CD4-positive, alpha-beta T cell (primary cell): ENCODE results near the gene XBP1. TPM values are rescaled to one million over a fixed set of nuclear protein-coding genes. Genes with fewer than 3 reads are reported as not detected.

Experiments used
- ATAC-seq: fragments of 200-7000 bp; cut with Tn5 transposase; one replicate; pipeline ENCODE4 v1.10.0; 2022; ENCODE audit warnings: mild to moderate bottlenecking; ENCODE audit not compliant: poor library complexity
- CTCF ChIA-PET: fragments of 350-600 bp; sonication (Branson Sonifier 250); formaldehyde crosslinking; loops from one replicate; lab custom pipeline; 2021; ENCODE audit warnings: antibody characterized with exemption, inconsistent platforms; lab: Charles Lee
- POLR2A ChIA-PET: fragments of 350-600 bp; sonication (Branson Sonifier 250); formaldehyde crosslinking; loops from one replicate; lab custom pipeline; 2021; ENCODE audit warnings: antibody characterized with exemption, inconsistent platforms; lab: Charles Lee
- DNase-seq, 14 experiments: peaks; one replicate each; pipeline ENCODE4 v3.0.0-alpha.2; 2013 to 2020; ENCODE audit warnings: mixed read lengths in 2 of 14
- H3K27ac ChIP-seq, 2 donors: one replicate each; pipeline versions ENCODE4 v1.5.1 to v1.7.0; 2013; ENCODE audit warnings: low read length in 2 of 2, low read depth in 1 of 2, mild to moderate bottlenecking in 1 of 2
- H3K27me3 ChIP-seq, 2 experiments: 1 replicate in 1 of 2; 2 replicates in 1 of 2; pipeline versions ENCODE4 v1.6.1 to v1.7.0; 2013; ENCODE audit warnings: low read length in 2 of 2, control low read depth in 1 of 2, mild to moderate bottlenecking in 1 of 2, moderate library complexity in 1 of 2; ENCODE audit not compliant: insufficient read depth in 2 of 2, control insufficient read depth in 1 of 2
- H3K36me3 ChIP-seq: one replicate; pipeline ENCODE4 v1.6.1; 2013; ENCODE audit warnings: low read length, control low read depth; ENCODE audit not compliant: insufficient read depth
- H3K4me1 ChIP-seq: one replicate; pipeline ENCODE4 v1.6.1; 2013; ENCODE audit warnings: low read length, control low read depth; ENCODE audit not compliant: insufficient read depth
- H3K4me3 ChIP-seq: one replicate; pipeline ENCODE4 v1.5.1; 2013; ENCODE audit warnings: mild to moderate bottlenecking, low read length, moderate library complexity
- H3K9me3 ChIP-seq, 2 experiments: 1 replicate in 1 of 2; 2 replicates in 1 of 2; pipeline versions ENCODE4 v1.6.1 to v1.7.0; 2013; ENCODE audit warnings: low read length in 2 of 2, mild to moderate bottlenecking in 2 of 2, control low read depth in 1 of 2, moderate library complexity in 1 of 2; ENCODE audit not compliant: control insufficient read depth in 1 of 2, insufficient read depth in 1 of 2
- H3K27ac Mint-ChIP-seq: one replicate; pipeline ENCODE4 v1.8.0; 2020; ENCODE audit warnings: mixed read lengths
- H3K27me3 Mint-ChIP-seq: one replicate; pipeline ENCODE4 v1.8.0; 2021; ENCODE audit warnings: mixed read lengths
- H3K36me3 Mint-ChIP-seq: one replicate; pipeline ENCODE4 v1.8.0; 2021; ENCODE audit warnings: low read depth, mixed read lengths
- H3K4me1 Mint-ChIP-seq: one replicate; pipeline ENCODE4 v1.8.0; 2021; ENCODE audit warnings: low read depth, mixed read lengths
- H3K4me3 Mint-ChIP-seq: one replicate; pipeline ENCODE4 v1.8.0; 2020; ENCODE audit warnings: mild to moderate bottlenecking, mixed read lengths
- H3K9me3 Mint-ChIP-seq: one replicate; pipeline ENCODE4 v1.8.0; 2020; ENCODE audit warnings: mixed read lengths
- CTCF ChIP-seq: fragments of 200-600 bp; IDR thresholded peaks from one replicate; pipeline ENCODE4 v1.8.0; 2022; ENCODE audit warnings: antibody characterized with exemption, mild to moderate bottlenecking
- intact Hi-C, 2 experiments: fragments of 100-400 bp; cut with DNase I in 1 of 2; cut with micrococcal nuclease in 1 of 2; formaldehyde crosslinking; loops; one replicate each; pipeline versions ENCODE4 v1.15.1 to v1.9.0; 2023 to 2025; cut with DNase I, micrococcal nuclease
- total RNA-seq, 174 experiments: library from RNA in 2 of 174; stranded (reverse) in 2 of 174; gene quantifications; one replicate each; pipeline ENCODE4 v1.2.3 and lab custom pipeline; 2021 to 2026

The XBP1 gene
- total RNA-seq, 2 experiments from 2014 or later, result 180 to 190 TPM

GRCh38 chr22:28750471-28750881, 49.9 kb downstream of the XBP1 start:
- ChIA-PET POLR2A (interaction anchor here (1.2 kb wide), 1 partner anchor 22 kb away, joined by 3 read pairs; the partner anchor contains the start of gene CCDC117), CTCF (interaction anchor here (0.7 kb wide), 1 partner anchor 23 kb away, joined by 3 read pairs; no protein-coding TSS in a partner anchor)
- Histone ChIP-seq H3K27ac (no peak overlapping the region), H3K4me3 (no peak overlapping the region), H3K9me3 (no peaks in the 10 kb centered on the region), H3K4me1 (peaks cover 4% of the 10 kb centered on the region), H3K27me3 (no peaks in the 10 kb centered on the region), H3K36me3 (peaks cover 17% of the 10 kb centered on the region)
- no peak for DNase-seq
- no peak for ATAC-seq
- no peaks in the 10 kb centered on the region for H3K4me1 Mint-ChIP-seq
- intact Hi-C loops, result no loop called here
- H3K9me3 Mint-ChIP-seq, result no peaks in the 10 kb centered on the region
- TF ChIP-seq CTCF, result no peak
- no peak overlapping the region for H3K27ac Mint-ChIP-seq
- peaks cover 49% of the 10 kb centered on the region for H3K36me3 Mint-ChIP-seq
- H3K4me3 Mint-ChIP-seq, result no peak overlapping the region
- H3K27me3 Mint-ChIP-seq, result no peaks in the 10 kb centered on the region

Other genes starting within 250 kb of the XBP1 start
- gene TTC28, start 120.7 kb downstream of the XBP1 start, total RNA-seq, result 1 to 10 TPM; 4.6 to 5.7 TPM
- 1 to 10 TPM; 2.6 to 4.0 TPM for gene CHEK2, start 58.7 kb downstream of the XBP1 start, total RNA-seq
- 1 to 10 TPM; 3.4 to 3.7 TPM for gene HSCB, start 58.5 kb downstream of the XBP1 start, total RNA-seq
- gene CCDC117, start 27.9 kb downstream of the XBP1 start, total RNA-seq, result 10 to 100 TPM; 14.2 to 16.1 TPM
- under 1 TPM; 0.38 to 0.61 TPM for gene ZNRF3, start 83.0 kb upstream of the XBP1 start, total RNA-seq